CD4-positive, alpha-beta T cell treated with Interferon gamma for 1 hour (primary cell): ENCODE measurements around the gene FAM168B.
A peak's percentile ranks its signal among the peaks of the same experiment; 100 is the strongest.

Source experiments
- DNase-seq: peaks from one replicate; pipeline ENCODE4 v3.0.0-alpha.2; 2020

Gene FAM168B

DNA sequence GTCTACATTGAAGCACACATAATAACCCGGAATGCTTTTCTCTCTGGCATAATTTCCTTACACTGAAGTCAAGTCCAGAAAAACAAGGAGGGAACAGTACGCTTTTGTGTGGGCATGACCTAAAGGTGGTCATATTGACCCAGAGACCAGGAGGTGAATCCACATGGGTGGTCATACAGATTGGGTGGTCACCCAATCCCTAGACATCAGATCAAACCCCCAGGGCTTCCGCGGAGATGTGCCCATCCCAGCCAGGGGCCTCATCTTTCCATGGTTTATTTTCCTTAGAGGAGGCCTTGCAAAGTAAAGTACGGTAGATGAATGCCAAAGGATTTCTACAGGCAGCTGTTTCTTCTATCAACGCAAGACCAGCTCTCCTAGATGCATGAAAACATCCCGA, 38.8 kb downstream of the FAM168B start:
- no peak for DNase-seq

GRCh38 chr2:131052741-131053263, 40.5 kb downstream of the FAM168B start:
- DNase-seq, result no peak

GRCh38 chr2:131050896-131051295, 42.4 kb downstream of the FAM168B start:
- no peak for DNase-seq

DNA sequence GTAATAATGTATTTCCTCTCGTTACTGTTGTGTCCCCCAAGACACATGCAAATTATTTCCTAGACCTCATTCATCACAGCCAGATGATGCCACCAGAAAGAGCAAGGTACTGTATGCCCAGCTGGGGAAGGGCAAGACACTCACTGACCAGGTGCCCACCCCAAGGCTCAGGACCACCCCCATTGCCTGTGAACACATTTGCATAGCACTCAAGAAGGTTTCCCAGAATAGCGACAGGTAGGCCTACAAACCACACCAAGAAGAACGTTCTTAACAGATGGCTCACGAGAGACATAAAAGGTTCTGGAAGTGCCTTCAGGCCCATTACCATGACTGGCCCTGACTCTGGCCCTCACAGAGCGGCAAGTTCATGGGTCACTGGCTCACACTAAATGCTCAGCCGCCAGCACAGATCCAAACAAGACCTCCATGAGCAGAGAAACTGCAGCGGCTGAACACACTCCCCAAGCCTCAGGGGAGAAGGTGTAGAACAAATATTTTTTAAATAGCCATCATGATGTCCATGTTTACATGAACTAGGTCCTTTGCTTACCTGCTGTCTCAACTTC, 44.0 kb downstream of the FAM168B start:
- no peak for DNase-seq

- no peak for DNase-seq
These were observed 44.6 kb downstream of the FAM168B start for GRCh38 chr2:131048641-131049040.

- no peak for DNase-seq
These were observed 45.2 kb downstream of the FAM168B start for GRCh38 chr2:131047920-131048560.

DNA sequence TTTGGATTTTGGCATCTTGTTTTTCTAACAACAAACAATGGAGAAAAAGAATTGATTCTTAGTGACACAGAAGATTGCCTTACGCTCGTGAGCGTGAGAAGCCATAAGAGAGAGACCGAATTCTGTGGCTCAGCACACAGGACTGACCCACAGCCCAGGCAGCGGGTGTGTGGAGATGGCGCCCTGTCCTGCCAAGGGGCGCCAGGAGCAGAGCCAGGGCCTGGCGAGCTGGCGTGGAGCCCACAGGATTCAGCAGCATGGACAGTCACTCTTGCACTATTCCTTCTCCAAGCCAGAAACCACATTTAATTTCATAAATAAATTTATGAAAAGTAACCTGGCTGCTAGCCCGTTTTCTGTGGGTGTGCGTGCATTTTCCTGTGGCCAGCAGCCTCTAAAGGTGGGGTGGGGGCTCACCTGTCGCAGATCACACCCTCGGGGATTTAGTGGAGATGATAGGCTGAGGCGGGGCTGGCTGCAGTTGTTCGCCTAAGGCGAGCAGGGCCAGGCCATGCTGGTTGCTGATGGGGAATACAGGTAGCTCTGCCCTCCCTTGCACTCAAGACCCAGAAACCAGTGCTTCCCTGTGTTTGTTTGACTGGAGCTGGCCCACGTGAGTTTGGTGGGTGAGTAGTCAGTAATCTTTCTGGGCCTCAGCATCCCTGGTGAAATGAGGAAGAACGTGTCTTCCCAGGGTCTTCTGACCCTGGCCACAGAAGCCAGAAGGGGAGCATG, 46.2 kb downstream of the FAM168B start:
- no peak for DNase-seq

- no peak for DNase-seq
These were observed 47.0 kb downstream of the FAM168B start for GRCh38 chr2:131046028-131046917.

- no peak for DNase-seq
These were observed 47.8 kb downstream of the FAM168B start for GRCh38 chr2:131045286-131046027.

GRCh38 chr2:131044757-131045150, 48.5 kb downstream of the FAM168B start:
- DNase-seq, result no peak

GRCh38 chr2:131044075-131044756, 49.0 kb downstream of the FAM168B start:
- no peak for DNase-seq

GRCh38 chr2:131043199-131044074, 49.8 kb downstream of the FAM168B start:
- no peak for DNase-seq

- no peak for DNase-seq
These were observed 51.0 kb downstream of the FAM168B start for GRCh38 chr2:131042148-131042775.

DNA sequence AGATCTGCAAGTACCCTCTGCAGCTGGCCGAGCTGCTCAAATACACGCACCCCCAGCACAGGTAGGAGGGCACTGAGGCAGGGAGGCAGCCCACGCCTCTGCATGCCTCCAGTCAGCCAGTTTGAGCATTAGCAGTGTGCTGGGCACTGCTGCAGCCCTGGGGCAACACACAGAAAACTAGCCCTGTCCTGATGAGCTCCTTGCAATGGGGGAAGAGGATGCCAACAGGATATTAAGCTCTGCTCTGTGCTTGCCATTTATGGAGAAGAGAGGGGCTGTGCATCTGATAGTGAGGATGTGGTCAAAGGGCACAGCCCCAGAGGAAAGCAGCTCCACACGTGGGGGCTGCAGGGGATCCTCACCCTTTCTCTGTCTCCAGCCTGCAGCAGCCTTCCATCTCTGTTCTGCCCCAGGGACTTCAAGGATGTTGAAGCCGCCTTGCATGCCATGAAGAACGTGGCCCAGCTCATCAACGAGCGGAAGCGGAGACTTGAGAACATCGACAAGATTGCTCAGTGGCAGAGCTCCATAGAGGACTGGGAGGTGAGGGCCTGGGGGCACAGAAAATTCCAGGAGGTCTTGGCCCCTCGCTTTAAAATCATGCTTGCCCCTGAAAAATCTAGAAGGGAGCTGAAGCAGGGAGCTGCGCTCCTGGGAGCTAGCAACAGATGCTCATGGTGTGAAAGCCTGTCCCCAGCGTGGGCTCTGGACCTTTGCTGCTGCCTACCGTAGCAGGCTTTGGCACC, 51.7 kb downstream of the FAM168B start:
- no peak for DNase-seq

DNA sequence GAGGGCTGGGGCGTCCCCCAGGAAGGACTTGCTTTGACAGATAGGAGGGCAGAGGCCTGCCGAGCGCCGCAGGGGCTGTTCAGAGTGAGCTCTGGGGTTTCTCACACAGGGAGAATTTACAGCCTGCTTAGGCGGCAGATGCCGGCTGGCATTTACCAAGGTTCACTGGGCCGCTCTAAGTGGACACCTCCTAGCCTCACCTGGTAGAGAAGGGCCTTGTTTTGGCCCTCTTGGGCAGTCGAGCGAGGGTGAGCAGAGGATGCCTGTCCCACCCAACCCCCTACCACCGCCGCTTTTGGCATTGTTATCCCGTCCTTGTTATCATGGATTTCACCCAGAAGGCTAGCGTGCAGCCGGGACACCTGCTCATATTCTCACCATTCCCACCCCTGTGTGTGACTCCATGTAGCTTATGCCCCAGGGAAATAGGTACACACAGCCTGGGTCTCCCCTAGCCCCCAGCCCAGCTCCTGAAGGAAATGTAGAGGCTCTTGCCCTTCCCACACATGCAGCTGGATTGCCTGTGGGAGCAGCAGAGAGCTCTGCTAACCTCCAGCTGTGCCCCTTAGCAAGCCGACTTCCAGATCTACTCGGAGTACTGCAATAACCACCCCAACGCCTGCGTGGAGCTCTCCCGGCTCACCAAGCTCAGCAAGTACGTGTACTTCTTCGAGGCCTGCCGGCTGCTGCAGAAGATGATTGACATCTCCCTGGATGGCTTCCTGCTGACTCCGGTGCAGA, 52.4 kb downstream of the FAM168B start:
- no peak for DNase-seq

- DNase-seq, result peak; percentile 25
These were observed 53.2 kb downstream of the FAM168B start for GRCh38 chr2:131039908-131040660.

DNA sequence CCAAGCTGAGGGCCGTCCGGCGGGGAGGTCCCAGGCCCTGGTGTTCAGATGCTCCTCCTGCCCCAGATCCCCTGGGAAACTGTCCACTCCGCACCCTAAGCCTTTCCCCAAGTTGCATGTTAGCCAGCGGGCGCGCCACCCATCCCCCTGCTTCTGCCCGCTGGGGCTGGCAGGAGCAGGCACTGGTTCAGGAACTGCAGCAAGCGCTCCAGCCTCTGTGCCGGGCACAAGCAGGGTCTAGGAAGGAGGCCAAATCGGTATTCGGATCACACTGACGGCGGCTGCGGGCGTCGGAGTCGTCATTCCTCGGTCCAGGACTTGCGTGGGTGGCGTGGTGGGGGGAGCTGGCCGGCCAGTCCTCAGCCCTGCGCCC, 53.7 kb downstream of the FAM168B start:
- no peak for DNase-seq

GRCh38 chr2:131039101-131039440, 54.2 kb downstream of the FAM168B start:
- no peak for DNase-seq
